ENCODE measurements around the gene TSSK3. TPM values are rescaled to one million over a fixed set of nuclear protein-coding genes. Genes with fewer than 3 reads are reported as not detected.

The TSSK3 gene
- total RNA-seq, 1 experiment from 2014 or later: 1.6 TPM

GRCh38 chr1:32380057-32380456 is 17.7 kb downstream of the TSSK3 start:
- intact Hi-C loops (cut with micrococcal nuclease): no loop called here
- Histone ChIP-seq H3K36me3 (ENCODE audit: control insufficient read depth in 1 of 2, insufficient read depth in 2 of 2, low read length in 2 of 2) (peaks cover 18 to 55% of the 10 kb centered on the region in 2 experiments), H3K27ac (ENCODE audit: low read depth, low read length) (no peak overlapping the region), H3K4me3 (replicated peaks in 1 of 2; ENCODE audit: low read depth in 1 of 2, low read length in 2 of 2) (no peak overlapping the region), H3K79me2 (ENCODE audit: insufficient read depth, low read length) (no peaks in the 10 kb centered on the region), H2AFZ (ENCODE audit: low read depth, low read length, poor library complexity, severe bottlenecking) (no peak overlapping the region), H3K9me3 (ENCODE audit: control insufficient read depth in 1 of 2, insufficient read depth in 1 of 2, low read depth in 1 of 2, low read length in 2 of 2) (no peaks in the 10 kb centered on the region), H3K4me2 (ENCODE audit: low read length) (no peak overlapping the region), H3K9ac (ENCODE audit: low read length) (no peak overlapping the region), H3K27me3 (ENCODE audit: insufficient read depth, low read length) (no peaks in the 10 kb centered on the region), H3K9me2 (ENCODE audit: insufficient read depth) (no peaks in the 10 kb centered on the region), H4K20me1 (ENCODE audit: insufficient read depth) (no peaks in the 10 kb centered on the region), H3K4me1 (ENCODE audit: control insufficient read depth in 1 of 2, insufficient read depth in 2 of 2, low read length in 2 of 2) (no peaks in the 10 kb centered on the region)
- BruUV-seq (replicated peaks): no TSS peak
- TF ChIP-seq CEBPB (IDR thresholded peaks at IDR 0.05; ENCODE audit: low read depth) (no peak), RAD21 (IDR thresholded peaks at IDR 0.05; ENCODE audit: low read depth) (no peak), CBX3 (IDR thresholded peaks at IDR 0.05; ENCODE audit: low read depth) (no peak)
- TF ChIP-seq, protein P1, sequence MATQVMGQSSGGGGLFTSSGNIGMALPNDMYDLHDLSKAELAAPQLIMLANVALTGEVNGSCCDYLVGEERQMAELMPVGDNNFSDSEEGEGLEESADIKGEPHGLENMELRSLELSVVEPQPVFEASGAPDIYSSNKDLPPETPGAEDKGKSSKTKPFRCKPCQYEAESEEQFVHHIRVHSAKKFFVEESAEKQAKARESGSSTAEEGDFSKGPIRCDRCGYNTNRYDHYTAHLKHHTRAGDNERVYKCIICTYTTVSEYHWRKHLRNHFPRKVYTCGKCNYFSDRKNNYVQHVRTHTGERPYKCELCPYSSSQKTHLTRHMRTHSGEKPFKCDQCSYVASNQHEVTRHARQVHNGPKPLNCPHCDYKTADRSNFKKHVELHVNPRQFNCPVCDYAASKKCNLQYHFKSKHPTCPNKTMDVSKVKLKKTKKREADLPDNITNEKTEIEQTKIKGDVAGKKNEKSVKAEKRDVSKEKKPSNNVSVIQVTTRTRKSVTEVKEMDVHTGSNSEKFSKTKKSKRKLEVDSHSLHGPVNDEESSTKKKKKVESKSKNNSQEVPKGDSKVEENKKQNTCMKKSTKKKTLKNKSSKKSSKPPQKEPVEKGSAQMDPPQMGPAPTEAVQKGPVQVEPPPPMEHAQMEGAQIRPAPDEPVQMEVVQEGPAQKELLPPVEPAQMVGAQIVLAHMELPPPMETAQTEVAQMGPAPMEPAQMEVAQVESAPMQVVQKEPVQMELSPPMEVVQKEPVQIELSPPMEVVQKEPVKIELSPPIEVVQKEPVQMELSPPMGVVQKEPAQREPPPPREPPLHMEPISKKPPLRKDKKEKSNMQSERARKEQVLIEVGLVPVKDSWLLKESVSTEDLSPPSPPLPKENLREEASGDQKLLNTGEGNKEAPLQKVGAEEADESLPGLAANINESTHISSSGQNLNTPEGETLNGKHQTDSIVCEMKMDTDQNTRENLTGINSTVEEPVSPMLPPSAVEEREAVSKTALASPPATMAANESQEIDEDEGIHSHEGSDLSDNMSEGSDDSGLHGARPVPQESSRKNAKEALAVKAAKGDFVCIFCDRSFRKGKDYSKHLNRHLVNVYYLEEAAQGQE (IDR thresholded peaks at IDR 0.05; ENCODE audit: low read depth): no peak
- ChIA-PET CTCF (no interaction called here), RAD21 (ENCODE audit: low non-redundant PET in 1 of 2, low total read pairs in 2 of 2, uncharacterized antibody in 2 of 2, unreplicated experiment in 2 of 2) (no interaction called here), POLR2A (no interaction called here)
- DNase-seq (ENCODE audit: low read depth, low spot score): no peak
- no peak for ATAC-seq

- no peaks in the 10 kb centered on the region for H3K4me1 ChIP-seq (ENCODE audit: control insufficient read depth in 1 of 2, insufficient read depth in 2 of 2, low read length in 2 of 2)
- no peak overlapping the region for H3K27ac ChIP-seq (ENCODE audit: low read depth, low read length)
- POLR2A ChIA-PET: no interaction called here
- no TSS peak for BruUV-seq (replicated peaks)
- H3K79me2 ChIP-seq (ENCODE audit: insufficient read depth, low read length): no peaks in the 10 kb centered on the region; the same call in 1 of the 2 replicates
- no peak overlapping the region for H3K4me2 ChIP-seq (ENCODE audit: low read length)
- no peaks in the 10 kb centered on the region for H3K27me3 ChIP-seq (ENCODE audit: insufficient read depth, low read length)
- no peak overlapping the region for H3K9ac ChIP-seq (ENCODE audit: low read length)
- no peak for DNase-seq (ENCODE audit: low read depth, low spot score)
- no peaks in the 10 kb centered on the region for H3K9me3 ChIP-seq (ENCODE audit: control insufficient read depth in 1 of 2, insufficient read depth in 1 of 2, low read depth in 1 of 2, low read length in 2 of 2)
- intact Hi-C loops (cut with micrococcal nuclease): no loop called here
- H3K4me3 ChIP-seq (replicated peaks in 1 of 2; ENCODE audit: low read depth in 1 of 2, low read length in 2 of 2): no peak overlapping the region
- RAD21 ChIA-PET (ENCODE audit: low non-redundant PET in 1 of 2, low total read pairs in 2 of 2, uncharacterized antibody in 2 of 2, unreplicated experiment in 2 of 2): no interaction called here
- peaks cover 8 to 32% of the 10 kb centered on the region in 2 experiments; a peak in 2 of 4 replicates for H3K36me3 ChIP-seq (ENCODE audit: control insufficient read depth in 1 of 2, insufficient read depth in 2 of 2, low read length in 2 of 2)
- no peak for ATAC-seq
- H2AFZ ChIP-seq (ENCODE audit: low read depth, low read length, poor library complexity, severe bottlenecking): no peak overlapping the region
- CTCF ChIA-PET: interaction anchor here (1.3 kb wide), 1 partner anchor 171 kb away, joined by 4 read pairs; no protein-coding TSS in a partner anchor
- H3K9me2 ChIP-seq (ENCODE audit: insufficient read depth): no peaks in the 10 kb centered on the region
- H4K20me1 ChIP-seq (ENCODE audit: insufficient read depth): no peaks in the 10 kb centered on the region
- TF ChIP-seq CBX3 (IDR thresholded peaks at IDR 0.05; ENCODE audit: low read depth): no peak
- TF ChIP-seq, protein P2, sequence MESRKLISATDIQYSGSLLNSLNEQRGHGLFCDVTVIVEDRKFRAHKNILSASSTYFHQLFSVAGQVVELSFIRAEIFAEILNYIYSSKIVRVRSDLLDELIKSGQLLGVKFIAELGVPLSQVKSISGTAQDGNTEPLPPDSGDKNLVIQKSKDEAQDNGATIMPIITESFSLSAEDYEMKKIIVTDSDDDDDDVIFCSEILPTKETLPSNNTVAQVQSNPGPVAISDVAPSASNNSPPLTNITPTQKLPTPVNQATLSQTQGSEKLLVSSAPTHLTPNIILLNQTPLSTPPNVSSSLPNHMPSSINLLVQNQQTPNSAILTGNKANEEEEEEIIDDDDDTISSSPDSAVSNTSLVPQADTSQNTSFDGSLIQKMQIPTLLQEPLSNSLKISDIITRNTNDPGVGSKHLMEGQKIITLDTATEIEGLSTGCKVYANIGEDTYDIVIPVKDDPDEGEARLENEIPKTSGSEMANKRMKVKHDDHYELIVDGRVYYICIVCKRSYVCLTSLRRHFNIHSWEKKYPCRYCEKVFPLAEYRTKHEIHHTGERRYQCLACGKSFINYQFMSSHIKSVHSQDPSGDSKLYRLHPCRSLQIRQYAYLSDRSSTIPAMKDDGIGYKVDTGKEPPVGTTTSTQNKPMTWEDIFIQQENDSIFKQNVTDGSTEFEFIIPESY (IDR thresholded peaks at IDR 0.05; ENCODE audit: extremely low read depth, insufficient replicate concordance, low read length): no peak
- TF ChIP-seq EZH2 (IDR thresholded peaks at IDR 0.05): no peak
- TF ChIP-seq, protein P3, sequence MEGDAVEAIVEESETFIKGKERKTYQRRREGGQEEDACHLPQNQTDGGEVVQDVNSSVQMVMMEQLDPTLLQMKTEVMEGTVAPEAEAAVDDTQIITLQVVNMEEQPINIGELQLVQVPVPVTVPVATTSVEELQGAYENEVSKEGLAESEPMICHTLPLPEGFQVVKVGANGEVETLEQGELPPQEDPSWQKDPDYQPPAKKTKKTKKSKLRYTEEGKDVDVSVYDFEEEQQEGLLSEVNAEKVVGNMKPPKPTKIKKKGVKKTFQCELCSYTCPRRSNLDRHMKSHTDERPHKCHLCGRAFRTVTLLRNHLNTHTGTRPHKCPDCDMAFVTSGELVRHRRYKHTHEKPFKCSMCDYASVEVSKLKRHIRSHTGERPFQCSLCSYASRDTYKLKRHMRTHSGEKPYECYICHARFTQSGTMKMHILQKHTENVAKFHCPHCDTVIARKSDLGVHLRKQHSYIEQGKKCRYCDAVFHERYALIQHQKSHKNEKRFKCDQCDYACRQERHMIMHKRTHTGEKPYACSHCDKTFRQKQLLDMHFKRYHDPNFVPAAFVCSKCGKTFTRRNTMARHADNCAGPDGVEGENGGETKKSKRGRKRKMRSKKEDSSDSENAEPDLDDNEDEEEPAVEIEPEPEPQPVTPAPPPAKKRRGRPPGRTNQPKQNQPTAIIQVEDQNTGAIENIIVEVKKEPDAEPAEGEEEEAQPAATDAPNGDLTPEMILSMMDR (IDR thresholded peaks at IDR 0.05 in 2 of 3, conservative IDR thresholded peaks at IDR 0.05 in 1 of 3; ENCODE audit: borderline replicate concordance in 1 of 3, insufficient read depth in 1 of 3, low read depth in 2 of 3, low read length in 2 of 3): no peak
- TF ChIP-seq, protein P4, sequence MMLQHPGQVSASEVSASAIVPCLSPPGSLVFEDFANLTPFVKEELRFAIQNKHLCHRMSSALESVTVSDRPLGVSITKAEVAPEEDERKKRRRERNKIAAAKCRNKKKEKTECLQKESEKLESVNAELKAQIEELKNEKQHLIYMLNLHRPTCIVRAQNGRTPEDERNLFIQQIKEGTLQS (IDR thresholded peaks at IDR 0.05): no peak
- TF ChIP-seq EZH2phosphoT487 (IDR thresholded peaks at IDR 0.05; ENCODE audit: borderline replicate concordance): no peak
Observed at GRCh38 chr1:32386676-32387392, 24.5 kb downstream of the TSSK3 start.

All from HCT116 (cell line).